Ramos (cell line): ENCODE data around the gene TMEM39B.

Source experiments
- in situ Hi-C: fragments of 300-500 bp; cut with MboI; formaldehyde crosslinking; loops from one replicate; pipeline ENCODE4 v1.14.3; 2022; ENCODE audit warnings: low sequenced_read_pairs; ENCODE audit not compliant: unreplicated experiment

TMEM39B gene

DNA sequence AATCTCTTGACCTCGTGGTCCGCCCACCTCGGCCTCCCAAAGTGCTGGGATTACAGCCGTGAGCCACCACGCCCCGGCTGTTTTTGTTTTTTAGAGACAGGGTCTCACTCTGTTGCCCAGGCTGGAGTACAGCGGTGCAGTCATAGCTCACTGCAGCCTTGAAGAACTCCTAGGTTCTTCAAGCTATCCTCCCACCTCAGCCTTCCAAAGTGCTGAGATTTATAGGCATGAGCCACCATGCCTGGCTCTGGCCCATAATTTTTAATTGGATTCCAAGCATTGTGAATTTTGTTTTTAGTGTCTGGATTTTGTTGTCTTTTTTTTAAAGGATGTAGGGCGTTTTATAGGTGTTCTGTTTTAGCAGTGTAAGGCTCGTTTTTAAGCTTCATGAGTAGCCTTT lies 78.1 kb downstream of the TMEM39B start:
- in situ Hi-C loops, result no loop called here

DNA sequence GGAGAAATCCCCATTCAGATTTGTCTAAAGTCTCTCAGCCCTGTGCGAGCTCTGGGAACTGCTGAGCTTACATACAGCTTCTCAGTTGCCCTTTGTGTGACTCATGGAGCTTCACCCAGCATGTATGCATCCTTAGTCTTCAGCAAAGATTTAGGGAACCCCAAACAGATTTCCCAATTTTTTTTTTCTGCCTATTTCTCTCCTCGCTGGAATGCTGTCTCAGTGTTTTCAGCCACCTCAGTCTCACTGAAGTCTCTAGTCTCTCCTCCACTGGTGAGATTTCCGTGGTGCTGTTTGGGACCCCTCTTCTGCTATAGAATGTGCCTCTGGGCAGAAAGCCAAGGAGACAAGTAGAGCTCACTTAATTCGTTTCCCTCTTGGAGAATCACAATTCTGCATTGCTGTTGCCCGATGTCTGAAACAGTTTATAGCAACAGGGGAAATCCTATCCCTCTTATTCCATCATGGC lies 78.6 kb downstream of the TMEM39B start:
- in situ Hi-C loops, result no loop called here
